COLO668 (cell line): ENCODE results near the gene TSFM.
A peak's percentile ranks its signal among the peaks of the same experiment; 100 is the strongest.

Experiments used
- DNase-seq: peaks from one replicate; lab custom pipeline; 2025; ENCODE audit not compliant: unreplicated experiment; lab: John Stamatoyannopoulos, UW

The TSFM gene

GRCh38 chr12:57833672-57834071, 51.1 kb downstream of the TSFM start:
- DNase-seq = no peak

GRCh38 chr12:57834086-57834876, 51.7 kb downstream of the TSFM start:
- peak; percentile 23 for DNase-seq

- no peak for DNase-seq
Measured at GRCh38 chr12:57835366-57836288, 53.0 kb downstream of the TSFM start.

- DNase-seq = peak; percentile 67
Measured at GRCh38 chr12:57836442-57837375, 54.1 kb downstream of the TSFM start.

GRCh38 chr12:57837864-57838562, 55.4 kb downstream of the TSFM start:
- no peak for DNase-seq

- no peak for DNase-seq
Measured at GRCh38 chr12:57838594-57839302, 56.2 kb downstream of the TSFM start.

GRCh38 chr12:57839996-57840395, 57.4 kb downstream of the TSFM start:
- peak; percentile 28 for DNase-seq

GRCh38 chr12:57840726-57841125, 58.1 kb downstream of the TSFM start:
- DNase-seq = peak; percentile 49

GRCh38 chr12:57841445-57841844, 58.9 kb downstream of the TSFM start:
- no peak for DNase-seq

GRCh38 chr12:57842342-57843294, 60.0 kb downstream of the TSFM start:
- no peak for DNase-seq

- peak; percentile 30 for DNase-seq
Measured at GRCh38 chr12:57844709-57845477, 62.3 kb downstream of the TSFM start.

- peak; percentile 77 for DNase-seq
Measured at GRCh38 chr12:57845478-57846284, 63.1 kb downstream of the TSFM start.

GRCh38 chr12:57846285-57846576, 63.6 kb downstream of the TSFM start:
- DNase-seq = no peak

- peak; percentile 94 for DNase-seq
Measured at GRCh38 chr12:57846577-57847319, 64.2 kb downstream of the TSFM start, which contains the start of gene CTDSP2. TSS of gene CTDSP2 (minus strand) at chr12:57846729. CDS start at chr12:57846435, 294 bp downstream.
